OCI-M2 (cell line): ENCODE measurements around the gene C1orf35.

Experiments
- DNase-seq: peaks from one replicate; lab custom pipeline; 2025; ENCODE audit not compliant: unreplicated experiment; lab: John Stamatoyannopoulos, UW

C1orf35 gene

DNA sequence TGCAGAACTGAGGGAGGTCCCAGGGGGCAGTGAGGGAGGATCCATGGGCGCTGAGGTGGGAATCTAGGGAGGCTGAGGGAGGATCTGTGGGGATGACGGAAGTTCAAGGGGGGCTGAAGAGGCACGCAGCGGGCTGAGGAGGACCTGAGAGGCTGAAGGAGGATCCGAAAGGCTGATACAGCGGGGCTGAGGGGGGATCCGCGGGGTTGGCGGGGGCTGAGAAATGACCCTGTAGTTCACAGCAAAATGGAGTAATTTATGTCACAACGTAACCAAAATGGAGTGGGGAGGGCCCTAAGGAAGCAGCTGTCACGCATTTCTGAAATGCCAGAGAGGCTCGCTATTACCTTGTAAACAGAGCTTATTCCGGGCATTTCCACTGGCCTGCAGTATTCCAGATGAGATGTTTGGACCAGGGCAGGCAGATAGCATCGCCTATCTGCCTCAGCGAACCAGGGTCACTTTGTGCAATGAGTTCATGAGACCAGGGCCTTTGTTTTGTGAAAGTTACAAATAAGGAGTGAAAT is 6.9 kb upstream of the C1orf35 start:
- no peak for DNase-seq

DNA sequence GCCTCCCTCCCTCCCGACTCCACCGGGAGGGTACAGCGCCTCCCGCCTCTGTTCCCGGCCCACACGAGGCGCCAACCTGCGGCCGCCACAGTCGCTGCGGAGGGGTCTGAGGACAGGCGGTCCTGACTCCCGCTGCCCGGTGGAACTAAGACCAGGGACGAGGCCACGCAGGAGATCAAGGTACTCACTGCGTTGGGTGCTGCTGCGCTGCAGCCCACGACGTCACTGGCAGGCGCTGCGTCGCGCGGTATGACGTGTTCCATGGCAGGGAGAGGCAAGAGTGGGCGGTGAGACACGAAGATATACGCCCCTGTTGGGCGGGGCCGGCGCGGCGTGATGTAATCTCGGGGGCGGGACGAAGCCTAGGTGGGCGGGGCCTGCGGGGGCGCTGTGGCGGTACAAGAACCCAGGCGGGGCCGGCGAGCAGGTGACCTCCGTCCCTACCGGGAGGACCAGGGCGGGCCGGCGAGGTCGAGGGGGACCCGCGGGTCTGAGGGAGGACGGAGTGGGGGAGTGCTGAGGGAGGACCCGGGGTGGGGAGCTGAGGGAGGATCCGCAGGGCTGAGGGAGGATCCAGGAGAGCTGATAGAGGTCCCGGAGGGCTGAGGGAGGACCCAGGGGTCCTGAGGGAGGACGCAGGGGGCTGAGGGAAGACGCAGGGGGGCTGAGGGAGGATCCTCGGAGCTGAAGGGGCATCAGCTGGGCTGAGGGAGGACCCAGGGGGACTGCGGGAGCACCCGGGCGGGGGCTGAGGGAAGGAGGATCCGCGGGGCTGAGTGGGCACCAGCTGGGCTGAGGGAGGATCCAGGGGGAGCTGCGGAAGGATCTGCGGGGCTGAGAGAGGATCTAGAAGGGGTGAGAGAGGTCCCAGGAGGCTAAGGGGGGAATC is 6.2 kb upstream of the C1orf35 start, which contains the start of gene MRPL55:
TSS of gene MRPL55 (minus strand) at position 227 of the 889 bp plus-strand sequence. CDS start 1,039 bp downstream, outside the sequence.
- DNase-seq, result peak; percentile 72

DNA sequence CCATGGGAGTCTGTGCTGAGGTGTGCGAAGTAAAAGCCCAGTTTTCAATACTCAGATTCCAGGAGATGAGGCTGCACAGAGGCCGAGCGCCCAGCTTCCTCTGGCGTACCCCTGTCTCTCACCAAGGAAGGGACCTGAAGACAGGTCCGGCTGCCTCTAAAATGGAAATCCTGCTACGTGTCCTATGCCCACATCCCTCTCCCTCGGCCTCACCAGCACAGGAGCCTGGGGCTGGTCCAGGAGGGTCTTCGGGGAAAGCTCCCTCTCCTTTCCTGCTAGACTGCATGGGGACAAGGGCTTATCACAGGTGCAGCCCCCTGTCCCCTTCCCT is 5.6 kb upstream of the C1orf35 start:
- no peak for DNase-seq

DNA sequence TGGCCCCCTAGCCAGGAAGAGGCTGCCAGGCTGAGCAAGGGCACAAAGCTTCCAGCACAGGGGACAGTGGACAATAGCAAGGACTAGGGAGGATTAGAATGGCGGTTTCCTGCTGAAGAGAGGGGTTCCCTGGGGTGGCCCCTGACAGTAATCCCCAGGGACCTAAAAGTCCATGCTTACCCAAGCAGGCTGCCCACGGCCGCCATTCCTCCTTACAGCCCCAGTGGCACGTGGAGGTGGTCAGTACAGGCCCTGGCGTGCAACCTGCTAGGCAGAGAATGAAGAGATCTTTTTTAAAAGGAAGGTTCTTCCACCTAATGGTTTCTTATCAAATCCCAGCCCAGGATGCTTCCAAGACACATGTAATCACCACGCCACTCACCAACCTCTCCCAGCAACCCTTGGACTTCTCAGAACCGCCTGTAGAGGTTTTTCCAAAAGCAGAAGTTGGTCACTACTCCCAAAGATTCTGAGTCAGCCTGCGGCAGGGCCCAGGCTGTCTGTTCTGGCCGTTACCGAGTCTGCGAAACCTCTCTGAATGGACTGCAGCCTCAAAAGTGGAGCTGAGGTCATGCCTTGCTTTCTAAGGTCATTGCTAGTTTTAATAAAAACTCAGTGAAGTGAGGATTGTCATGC is 5.0 kb upstream of the C1orf35 start:
- DNase-seq, result no peak

DNA sequence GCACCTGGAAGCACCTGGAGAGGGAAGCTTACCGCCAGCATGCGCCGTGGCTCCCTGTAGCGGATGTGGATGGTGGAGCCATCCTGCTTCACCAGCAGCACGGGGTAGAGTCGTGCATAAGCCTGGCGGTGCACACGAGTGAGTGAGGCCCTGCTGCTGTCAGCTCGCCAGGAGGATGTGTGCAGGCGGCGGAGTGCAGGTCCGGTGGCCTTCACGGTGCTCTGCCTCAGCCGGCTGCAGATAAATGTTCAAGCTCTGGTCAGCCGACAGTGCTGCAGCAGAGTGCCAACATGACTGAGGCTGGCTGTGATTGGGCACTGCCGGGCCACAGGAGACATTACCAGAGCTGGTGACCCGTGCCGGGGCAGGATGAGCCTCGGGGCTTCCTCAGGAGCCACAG is 4.5 kb upstream of the C1orf35 start:
- no peak for DNase-seq

DNA sequence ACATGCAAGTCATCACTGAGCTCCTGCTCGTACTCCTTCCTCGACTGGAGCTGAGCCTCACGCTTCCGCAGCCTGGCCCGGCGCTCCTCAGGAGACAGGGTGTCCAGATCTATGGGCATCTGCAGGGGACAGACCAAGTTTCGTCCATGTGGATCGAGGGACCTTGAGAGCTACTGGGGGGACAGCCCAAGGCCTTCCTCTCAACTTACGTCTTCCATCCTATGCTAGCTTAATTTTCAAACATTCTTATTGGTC is 3.6 kb upstream of the C1orf35 start:
- no peak for DNase-seq

DNA sequence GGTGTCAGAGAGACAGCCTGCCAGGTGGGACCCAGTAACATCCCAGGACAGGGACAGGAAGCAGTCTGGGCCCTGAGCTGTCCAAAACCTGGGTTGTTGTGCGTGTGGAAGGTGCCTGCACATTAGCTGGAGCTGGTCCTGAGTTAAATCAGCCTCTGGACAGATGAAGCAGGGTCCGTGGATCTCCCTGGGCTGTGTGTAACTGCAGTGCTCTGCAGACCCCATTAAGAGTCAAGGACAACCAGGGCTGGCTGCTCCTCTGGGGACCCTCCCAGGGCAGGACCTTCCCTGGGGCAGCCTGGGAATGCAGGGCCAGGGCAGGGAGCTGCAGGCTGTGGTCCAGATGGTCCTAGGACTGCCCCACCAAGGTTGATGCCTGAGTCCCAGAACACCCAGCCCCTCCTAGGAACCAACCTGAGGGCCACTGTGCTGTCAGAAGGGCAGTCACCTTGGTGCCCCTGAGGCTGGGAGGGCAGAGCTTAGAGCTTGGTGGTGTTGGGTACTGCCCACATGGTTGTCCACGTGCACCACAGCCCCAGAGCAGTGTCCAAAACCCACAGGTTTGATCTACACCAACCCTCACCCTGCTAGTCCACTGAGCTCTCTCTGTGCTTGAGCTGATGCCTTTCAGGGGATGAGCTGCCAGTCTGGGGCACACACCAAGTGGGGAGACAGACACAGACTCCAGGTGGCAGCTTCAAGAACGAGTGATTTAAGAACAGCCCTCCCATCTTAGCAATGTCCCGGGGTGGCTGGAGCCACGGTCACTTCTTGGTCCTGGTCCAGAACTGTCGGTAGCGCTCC is 3.1 kb upstream of the C1orf35 start:
- no peak for DNase-seq

DNA sequence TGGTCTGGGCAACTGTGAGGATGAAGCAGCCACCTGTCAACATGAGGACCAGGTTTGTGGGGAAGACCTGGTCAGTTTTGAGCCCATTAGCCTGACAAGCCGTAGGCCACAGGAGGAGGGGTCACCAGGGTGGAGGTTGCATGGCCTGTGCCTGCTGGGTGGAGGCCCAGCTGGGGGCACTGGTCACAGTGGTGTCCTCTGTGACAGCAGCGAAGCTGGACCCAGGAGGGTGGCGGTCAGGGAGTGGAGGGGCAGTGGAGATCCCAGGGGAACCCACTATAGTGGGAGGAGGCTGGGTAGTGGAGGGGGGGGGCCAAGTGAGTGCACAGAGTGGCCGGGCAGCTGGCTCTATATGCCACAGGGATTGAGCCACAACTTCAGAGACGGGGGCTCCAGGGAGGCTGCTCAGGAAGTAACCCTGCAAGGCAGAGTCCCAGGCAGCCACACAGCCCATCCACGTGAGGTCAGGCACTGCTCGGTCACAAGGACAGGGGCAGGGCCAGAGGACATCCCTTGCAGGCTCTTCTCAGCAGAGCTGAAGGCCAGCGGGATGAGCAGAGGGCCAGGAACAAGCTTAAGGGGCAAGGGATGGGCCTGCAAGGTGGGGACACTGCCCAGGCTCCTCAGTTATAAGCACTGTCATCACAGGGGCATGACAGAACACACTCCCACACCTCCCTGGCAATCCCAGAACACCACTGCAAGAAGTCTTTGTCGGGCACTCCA is 2.3 kb upstream of the C1orf35 start:
- no peak for DNase-seq

DNA sequence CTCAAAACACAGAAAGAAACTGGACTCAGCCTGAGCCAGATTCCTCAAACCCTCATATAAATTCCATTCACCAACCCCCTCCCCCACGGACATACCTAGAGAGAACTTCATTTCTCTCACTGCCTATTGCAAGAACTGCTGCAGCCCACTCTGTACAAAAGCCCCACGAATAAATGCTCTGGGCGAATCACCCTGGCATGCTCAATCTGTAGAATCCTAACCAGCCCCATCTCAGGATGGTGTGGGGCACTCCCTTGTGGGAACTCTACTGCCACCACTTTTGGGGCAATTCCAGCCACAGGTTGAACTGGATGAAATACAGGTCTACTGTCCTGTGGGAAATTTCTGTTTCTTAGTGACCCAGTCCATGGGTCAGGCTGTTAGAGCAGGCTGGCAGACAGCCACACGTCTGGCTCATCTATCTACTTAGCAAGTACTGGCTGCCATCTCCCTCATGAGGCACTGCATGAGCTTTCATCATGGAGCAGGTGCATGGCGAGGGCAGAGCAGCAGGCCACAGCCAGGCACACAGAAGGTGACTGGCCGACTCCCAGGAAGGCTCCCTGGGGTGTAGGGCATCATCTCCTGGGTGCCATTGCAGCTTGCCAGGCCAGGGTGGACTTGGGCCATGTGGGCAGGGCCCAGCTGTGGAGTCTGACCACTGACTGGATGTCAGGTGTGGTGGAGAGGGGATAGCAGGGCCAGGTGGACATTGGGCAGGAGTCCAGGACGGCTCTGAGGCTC is 1.6 kb upstream of the C1orf35 start:
- no peak for DNase-seq

DNA sequence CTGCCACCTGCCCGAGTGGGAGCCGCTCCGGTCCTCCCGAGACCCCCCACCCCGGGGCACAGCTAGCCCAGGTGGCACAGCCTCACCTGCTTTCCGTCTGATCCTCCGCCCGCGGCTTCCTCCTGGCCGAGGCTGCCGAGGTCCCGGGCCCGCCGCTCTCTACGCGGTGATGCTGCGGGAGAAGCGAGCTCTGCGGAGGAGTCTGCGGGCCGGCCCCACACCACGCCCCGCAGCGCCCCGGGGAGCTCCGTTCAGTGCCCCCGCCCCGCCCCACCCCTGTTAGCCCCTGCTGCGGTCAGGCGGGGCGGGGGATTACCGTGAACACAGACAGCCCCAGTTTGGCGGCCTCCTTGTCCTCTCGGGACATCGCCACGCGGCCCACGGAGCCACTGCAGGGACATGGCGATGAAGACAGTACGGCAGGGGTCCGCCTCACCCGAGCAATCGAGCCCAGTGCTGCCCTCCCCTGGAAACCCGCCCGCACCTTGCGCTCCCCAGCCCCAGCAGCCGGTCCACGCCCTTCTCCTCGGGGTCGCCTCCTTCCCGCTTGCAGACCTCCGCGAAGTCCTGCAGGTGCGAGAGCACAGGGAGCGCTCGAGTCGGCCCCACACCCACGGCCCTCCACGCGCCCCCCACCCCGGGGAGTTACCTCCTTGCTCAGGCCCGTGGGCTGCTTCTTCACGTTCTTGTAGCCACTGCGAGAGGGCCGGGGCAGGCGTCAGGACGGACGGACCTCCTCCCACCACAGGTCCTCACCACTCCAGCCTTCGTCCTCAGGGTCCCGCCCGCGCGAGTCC is 933 bp downstream of the C1orf35 start:
- DNase-seq, result no peak

DNA sequence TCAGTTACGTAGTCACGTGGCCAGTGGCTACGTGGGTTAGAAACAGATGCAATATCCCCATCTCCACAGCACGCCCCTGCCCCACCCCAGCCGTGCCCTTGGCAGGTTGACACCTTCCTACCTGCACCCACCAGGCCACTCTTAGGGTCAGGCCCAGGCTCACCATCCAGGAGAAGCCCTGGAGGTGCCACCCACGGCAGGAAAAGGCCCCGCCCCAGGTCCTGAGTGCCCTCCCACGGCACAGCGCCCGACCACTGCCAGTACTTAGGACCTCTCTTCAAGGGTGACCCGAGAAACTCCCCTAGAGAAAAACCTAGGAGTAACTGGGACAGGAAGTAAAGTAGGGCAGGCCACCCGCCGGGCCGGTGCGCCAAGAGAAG is 1.5 kb downstream of the C1orf35 start:
- no peak for DNase-seq

DNA sequence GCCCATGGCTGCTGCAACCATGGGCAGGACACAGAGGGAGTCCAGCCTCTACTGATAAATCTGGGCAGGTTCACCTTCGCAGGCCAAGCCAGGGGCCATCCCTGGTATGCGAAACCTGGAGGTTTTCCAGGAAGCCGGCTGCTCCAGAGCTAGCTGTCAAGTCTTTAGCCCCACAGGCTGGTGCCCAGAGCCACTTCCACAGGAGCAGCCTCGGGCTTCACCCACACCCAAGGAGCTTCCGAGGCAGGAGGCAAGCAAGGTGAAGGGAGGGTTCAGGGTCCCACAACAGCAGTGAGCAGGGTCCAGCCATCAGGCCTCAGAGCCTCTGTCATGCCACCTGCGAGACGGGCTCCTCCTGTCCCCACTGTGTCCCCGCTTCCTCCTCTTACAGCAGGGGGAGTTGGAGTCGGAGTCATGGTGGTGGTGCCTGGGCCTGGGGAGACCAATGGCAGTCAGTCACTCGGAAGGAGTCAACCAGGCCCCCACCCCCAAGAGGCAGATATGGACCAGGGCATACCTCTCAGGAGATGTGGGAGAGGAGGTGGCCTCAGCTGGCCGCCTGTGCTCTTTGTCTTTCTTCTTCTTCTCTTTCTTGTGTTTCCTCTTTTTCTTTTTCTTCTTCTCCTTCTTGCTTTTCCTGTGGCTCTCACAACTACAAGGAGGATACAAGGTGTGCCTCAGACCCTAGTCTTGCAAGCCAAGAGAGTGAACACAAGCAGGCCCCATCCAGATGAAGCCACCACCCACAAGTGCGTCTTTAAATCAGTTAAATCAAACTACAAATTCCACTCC is 2.1 kb downstream of the C1orf35 start:
- no peak for DNase-seq

DNA sequence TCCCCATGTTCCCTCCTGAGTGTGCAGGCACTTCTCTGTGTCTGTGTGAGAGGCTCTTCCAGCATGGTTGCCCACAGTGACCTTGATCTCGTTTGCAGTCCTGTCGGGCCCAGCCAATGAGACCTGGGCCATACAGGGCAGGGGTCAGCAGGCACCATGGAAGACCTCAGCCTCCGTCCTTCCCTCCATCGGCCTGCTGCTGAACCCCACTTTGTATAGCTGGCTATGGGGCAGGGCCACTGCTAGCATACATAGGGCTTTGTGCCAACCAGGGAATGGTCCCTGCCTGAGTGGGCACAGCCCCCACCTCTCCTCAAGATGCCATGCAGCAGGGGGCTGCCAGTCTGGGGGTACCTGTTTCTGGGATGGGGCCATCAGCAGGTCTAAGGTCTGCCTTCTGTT is 3.8 kb downstream of the C1orf35 start:
- DNase-seq, result no peak

DNA sequence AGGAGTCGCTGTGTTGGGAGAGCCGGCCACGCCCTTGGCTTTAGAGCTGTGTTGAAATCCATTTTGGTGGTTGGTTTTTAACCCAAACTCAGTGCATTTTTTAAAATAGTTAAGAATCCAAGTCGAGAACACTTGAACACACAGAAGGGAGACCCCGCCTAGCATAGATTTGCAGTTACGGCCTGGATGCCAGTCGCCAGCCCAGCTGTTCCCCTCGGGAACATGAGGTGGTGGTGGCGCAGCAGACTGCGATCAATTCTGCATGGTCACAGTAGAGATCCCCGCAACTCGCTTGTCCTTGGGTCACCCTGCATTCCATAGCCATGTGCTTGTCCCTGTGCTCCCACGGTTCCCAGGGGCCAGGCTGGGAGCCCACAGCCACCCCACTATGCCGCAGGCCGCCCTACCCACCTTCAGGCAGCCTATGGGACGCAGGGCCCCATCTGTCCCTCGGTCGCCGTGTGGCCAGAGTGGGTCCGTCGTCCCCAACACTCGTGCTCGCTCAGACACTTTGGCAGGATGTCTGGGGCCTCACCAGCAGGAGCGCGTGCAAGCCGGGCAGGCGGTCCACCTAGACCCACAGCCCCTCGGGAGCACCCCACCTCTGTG is 4.7 kb downstream of the C1orf35 start:
- DNase-seq, result no peak

DNA sequence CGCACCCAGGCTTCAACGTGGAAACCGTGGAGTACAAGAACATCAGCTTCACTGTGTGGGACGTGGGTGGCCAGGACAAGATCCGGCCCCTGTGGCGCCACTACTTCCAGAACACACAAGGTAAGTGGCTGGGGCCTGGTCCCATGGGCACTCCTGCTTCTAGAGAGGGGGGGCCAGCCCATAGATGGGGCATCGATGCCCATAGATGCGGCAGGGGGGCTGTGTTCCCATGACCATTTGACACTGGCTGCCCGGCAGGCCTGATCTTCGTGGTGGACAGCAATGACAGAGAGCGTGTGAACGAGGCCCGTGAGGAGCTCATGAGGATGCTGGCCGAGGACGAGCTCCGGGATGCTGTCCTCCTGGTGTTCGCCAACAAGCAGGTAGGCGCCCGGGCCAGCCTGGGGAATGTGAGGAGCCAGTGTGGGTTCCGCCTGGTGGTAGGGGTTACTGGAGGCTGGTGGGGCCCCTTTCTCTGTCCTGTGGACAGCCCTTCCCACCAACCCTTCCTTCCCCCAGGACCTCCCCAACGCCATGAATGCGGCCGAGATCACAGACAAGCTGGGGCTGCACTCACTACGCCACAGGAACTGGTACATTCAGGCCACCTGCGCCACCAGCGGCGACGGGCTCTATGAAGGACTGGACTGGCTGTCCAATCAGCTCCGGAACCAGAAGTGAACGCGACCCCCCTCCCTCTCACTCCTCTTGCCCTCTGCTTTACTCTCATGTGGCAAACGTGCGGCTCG is 5.6 kb downstream of the C1orf35 start:
- DNase-seq, result no peak

DNA sequence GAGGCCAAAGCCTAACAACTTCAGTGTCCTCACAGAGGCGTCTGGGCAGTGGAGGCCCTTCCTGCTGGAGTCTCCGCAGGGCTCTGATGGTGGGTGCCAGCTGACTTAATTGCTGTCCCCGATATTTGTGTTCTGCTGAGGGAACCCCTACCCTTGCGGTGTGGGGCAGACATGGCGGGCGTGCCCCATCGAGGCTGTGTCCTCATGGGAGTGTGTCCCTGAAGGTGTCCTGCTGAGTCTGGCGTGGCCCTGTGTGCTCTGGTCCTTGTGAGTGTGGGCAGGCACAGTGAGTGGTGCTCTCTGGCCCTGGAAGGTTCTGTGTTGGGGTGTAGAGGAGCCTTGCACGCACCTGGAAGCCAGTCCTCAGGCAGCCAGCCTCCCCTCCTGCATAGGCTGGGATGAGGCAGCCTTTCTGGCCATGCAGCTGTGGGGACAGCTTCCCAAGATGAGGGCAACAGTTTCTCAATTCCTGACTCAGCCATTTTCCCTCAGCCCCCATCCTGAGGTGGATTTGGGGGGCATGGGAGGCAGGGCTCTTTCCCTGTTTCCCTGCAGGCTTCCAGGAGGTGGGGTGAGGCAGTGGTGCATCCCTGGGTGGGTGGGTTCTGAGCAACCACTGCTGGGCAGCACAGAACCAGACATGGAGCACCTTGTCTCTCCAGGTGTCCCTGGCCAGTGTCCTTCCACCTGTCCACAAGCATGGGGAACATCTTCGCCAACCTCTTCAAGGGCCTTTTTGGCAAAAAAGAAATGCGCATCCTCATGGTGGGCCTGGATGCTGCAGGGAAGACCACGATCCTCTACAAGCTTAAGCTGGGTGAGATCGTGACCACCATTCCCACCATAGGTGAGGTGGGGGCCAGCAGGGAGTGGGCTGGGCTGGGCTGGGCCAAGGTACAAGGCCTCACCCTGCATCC is 6.5 kb downstream of the C1orf35 start:
- no peak for DNase-seq

DNA sequence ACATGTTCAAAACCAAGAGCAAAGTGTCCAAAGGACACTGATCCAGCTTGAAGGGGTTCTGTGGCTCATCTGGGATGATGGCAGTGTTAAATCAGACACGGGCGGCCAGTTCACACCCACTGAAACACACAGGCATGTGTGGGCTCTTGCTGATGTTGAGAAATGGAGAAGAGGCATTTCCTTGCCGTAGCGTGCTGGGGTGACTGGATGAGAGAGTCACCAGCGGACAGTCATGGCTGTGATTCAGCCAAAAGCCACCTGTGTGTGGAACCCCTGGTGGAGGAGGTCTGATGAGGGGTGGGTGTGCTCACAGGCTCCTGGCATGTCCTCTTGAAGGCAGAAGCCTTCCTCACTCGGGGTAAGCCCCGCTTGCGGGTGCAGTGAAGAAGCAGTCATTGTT is 7.2 kb downstream of the C1orf35 start:
- DNase-seq, result no peak
